ENCODE measurements around the gene WDFY4.

The WDFY4 gene

GRCh38 chr10:48805411-48805810, 120.7 kb downstream of the WDFY4 start:
- H3K27ac ChIP-seq, result no peak overlapping the region
- no peak for TF ChIP-seq CTCF (IDR thresholded peaks at IDR 0.05; ENCODE audit: low read depth, low read length)
- H3K36me3 ChIP-seq, result no peaks in the 10 kb centered on the region
- no peak for DNase-seq
- H3K9me3 ChIP-seq (ENCODE audit: severe bottlenecking), result no peaks in the 10 kb centered on the region
- no peak overlapping the region for H3K4me3 ChIP-seq (ENCODE audit: low read depth, low read length)
- peaks cover 11% of the 10 kb centered on the region for H3K27me3 ChIP-seq (ENCODE audit: insufficient read depth, low read depth, severe bottlenecking)

- Histone ChIP-seq H3K9me3 (ENCODE audit: severe bottlenecking) (no peaks in the 10 kb centered on the region), H3K27ac (no peak overlapping the region), H3K27me3 (ENCODE audit: insufficient read depth, low read depth, severe bottlenecking) (peaks cover 11% of the 10 kb centered on the region), H3K36me3 (no peaks in the 10 kb centered on the region), H3K4me3 (ENCODE audit: low read depth, low read length) (no peak overlapping the region)
- DNase-seq, result no peak
- TF ChIP-seq CTCF (IDR thresholded peaks at IDR 0.05; ENCODE audit: low read depth, low read length), result no peak
Observed at GRCh38 chr10:48805848-48806247, 121.2 kb downstream of the WDFY4 start.

- TF ChIP-seq CTCF (IDR thresholded peaks at IDR 0.05; ENCODE audit: low read depth, low read length), result no peak
- no peak for DNase-seq
- Histone ChIP-seq H3K27me3 (ENCODE audit: insufficient read depth, low read depth, severe bottlenecking) (peaks cover 11% of the 10 kb centered on the region), H3K9me3 (ENCODE audit: severe bottlenecking) (no peaks in the 10 kb centered on the region), H3K27ac (no peak overlapping the region), H3K4me3 (ENCODE audit: low read depth, low read length) (no peak overlapping the region), H3K36me3 (no peaks in the 10 kb centered on the region)
Observed at GRCh38 chr10:48806342-48806741, 121.7 kb downstream of the WDFY4 start.

- H3K36me3 ChIP-seq, result no peaks in the 10 kb centered on the region
- no peaks in the 10 kb centered on the region for H3K9me3 ChIP-seq (ENCODE audit: severe bottlenecking)
- no peak for TF ChIP-seq CTCF (IDR thresholded peaks at IDR 0.05; ENCODE audit: low read depth, low read length)
- H3K27ac ChIP-seq, result no peak overlapping the region
- peaks cover 11% of the 10 kb centered on the region for H3K27me3 ChIP-seq (ENCODE audit: insufficient read depth, low read depth, severe bottlenecking)
- DNase-seq, result no peak
- no peak overlapping the region for H3K4me3 ChIP-seq (ENCODE audit: low read depth, low read length)
Observed at GRCh38 chr10:48807791-48808470, 123.3 kb downstream of the WDFY4 start.

GRCh38 chr10:48809261-48809660, 124.6 kb downstream of the WDFY4 start:
- TF ChIP-seq CTCF (IDR thresholded peaks at IDR 0.05; ENCODE audit: low read depth, low read length), result no peak
- H3K36me3 ChIP-seq, result no peaks in the 10 kb centered on the region

GRCh38 chr10:48811461-48811860, 126.8 kb downstream of the WDFY4 start:
- Histone ChIP-seq H3K27me3 (ENCODE audit: insufficient read depth, low read depth, severe bottlenecking) (peaks cover 11% of the 10 kb centered on the region), H3K4me3 (ENCODE audit: low read depth, low read length) (no peak overlapping the region), H3K9me3 (ENCODE audit: severe bottlenecking) (no peaks in the 10 kb centered on the region), H3K27ac (no peak overlapping the region), H3K36me3 (no peaks in the 10 kb centered on the region)
- DNase-seq, result no peak
- no peak for TF ChIP-seq CTCF (IDR thresholded peaks at IDR 0.05; ENCODE audit: low read depth, low read length)

More at GRCh38 chr10:48809261-48809660, 124.6 kb downstream of the WDFY4 start:
- Histone ChIP-seq H3K27me3 (ENCODE audit: insufficient read depth, low read depth, severe bottlenecking) (peaks cover 15% of the 10 kb centered on the region), H3K27ac (no peak overlapping the region), H3K9me3 (ENCODE audit: severe bottlenecking) (no peaks in the 10 kb centered on the region), H3K4me3 (ENCODE audit: low read depth, low read length) (no peak overlapping the region)
- no peak for DNase-seq
